ENCODE data around the gene CAPN5. TPM values are rescaled to one million over a fixed set of nuclear protein-coding genes. Genes with fewer than 3 reads are reported as not detected.

The CAPN5 gene
- total RNA-seq, 1 experiment from 2014 or later, result 0.26 TPM

DNA sequence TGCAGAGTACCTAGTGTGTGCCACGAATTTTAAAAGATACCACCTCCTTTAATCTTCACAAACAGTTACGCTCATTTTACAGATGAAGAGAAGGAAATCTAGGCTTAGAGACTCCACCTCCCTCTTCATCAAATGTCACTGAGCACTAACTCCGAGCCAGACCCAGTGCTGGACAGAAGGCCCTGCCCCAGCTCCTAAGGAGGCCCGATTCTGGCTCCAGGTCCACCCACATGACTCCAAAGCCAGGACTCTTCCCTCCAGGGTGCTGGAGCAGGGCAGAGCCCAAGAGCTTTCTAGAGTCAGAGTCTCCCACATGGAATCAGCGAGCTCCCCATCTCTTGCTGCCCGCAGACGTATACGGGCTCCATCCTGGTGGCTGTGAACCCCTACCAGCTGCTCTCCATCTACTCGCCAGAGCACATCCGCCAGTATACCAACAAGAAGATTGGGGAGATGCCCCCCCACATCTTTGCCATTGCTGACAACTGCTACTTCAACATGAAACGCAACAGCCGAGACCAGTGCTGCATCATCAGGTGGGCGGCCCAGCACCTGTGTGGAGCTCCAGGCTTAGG, 88.9 kb downstream of the CAPN5 start:
- TF ChIP-seq, protein P1, sequence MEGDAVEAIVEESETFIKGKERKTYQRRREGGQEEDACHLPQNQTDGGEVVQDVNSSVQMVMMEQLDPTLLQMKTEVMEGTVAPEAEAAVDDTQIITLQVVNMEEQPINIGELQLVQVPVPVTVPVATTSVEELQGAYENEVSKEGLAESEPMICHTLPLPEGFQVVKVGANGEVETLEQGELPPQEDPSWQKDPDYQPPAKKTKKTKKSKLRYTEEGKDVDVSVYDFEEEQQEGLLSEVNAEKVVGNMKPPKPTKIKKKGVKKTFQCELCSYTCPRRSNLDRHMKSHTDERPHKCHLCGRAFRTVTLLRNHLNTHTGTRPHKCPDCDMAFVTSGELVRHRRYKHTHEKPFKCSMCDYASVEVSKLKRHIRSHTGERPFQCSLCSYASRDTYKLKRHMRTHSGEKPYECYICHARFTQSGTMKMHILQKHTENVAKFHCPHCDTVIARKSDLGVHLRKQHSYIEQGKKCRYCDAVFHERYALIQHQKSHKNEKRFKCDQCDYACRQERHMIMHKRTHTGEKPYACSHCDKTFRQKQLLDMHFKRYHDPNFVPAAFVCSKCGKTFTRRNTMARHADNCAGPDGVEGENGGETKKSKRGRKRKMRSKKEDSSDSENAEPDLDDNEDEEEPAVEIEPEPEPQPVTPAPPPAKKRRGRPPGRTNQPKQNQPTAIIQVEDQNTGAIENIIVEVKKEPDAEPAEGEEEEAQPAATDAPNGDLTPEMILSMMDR (IDR thresholded peaks at IDR 0.05; ENCODE audit: unreplicated experiment), result no peak
- intact Hi-C loops (cut with micrococcal nuclease), result no loop called here
- POLR2A ChIA-PET, result interaction anchor here (0.8 kb wide), 1 partner anchor 32 kb away, joined by 3 read pairs; no protein-coding TSS in a partner anchor
- Mint-ChIP-seq H3K9me3 (ENCODE audit: unreplicated experiment) (no peaks in the 10 kb centered on the region), H3K36me3 (ENCODE audit: insufficient read depth, unreplicated experiment) (no peaks in the 10 kb centered on the region), H3K27ac (ENCODE audit: low read depth, unreplicated experiment) (no peak overlapping the region), H3K27me3 (ENCODE audit: insufficient read depth, unreplicated experiment) (peaks cover 32% of the 10 kb centered on the region), H3K4me3 (ENCODE audit: unreplicated experiment) (no peak overlapping the region), H3K4me1 (ENCODE audit: insufficient read depth, unreplicated experiment) (no peaks in the 10 kb centered on the region)
- no peak for DNase-seq (ENCODE audit: unreplicated experiment)
- no TSS peak for BruUV-seq (replicated peaks)
- CTCF ChIA-PET, result interaction anchor here (0.5 to 1.3 kb wide), 3 partner anchors 28 to 884 kb away, joined by 3 to 5 read pairs (median 4); partner anchors contain the start of gene MYO7A

DNA sequence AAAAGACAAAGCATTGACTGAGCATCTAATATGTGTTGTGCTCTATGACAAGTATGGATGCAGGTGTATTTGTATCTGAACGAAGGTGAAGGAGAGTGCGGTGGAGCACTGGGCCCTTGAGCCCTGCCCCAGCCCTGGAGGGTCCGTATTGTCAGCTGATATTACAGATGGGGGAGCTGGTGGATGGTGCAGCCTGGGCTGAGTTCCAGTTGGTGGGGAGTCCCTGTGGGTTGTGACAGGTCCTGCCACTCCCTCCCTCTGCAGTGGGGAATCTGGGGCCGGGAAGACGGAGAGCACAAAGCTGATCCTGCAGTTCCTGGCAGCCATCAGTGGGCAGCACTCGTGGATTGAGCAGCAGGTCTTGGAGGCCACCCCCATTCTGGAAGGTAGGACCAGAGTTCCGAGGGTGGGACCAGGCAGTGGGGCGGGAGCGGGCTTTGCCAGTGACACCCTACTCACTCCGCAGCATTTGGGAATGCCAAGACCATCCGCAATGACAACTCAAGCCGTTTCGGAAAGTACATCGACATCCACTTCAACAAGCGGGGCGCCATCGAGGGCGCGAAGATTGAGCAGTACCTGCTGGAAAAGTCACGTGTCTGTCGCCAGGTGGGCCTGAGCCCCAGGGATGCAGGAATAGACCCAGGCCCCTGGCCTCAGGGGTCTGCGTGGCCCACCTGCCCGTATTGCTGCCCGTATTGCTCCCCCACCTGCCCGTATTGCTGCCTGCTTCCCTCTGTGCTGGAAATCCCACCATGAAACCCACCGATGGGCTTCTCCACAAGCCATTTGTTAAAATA, 89.8 kb downstream of the CAPN5 start:
- Mint-ChIP-seq H3K27ac (ENCODE audit: low read depth, unreplicated experiment) (no peak overlapping the region), H3K4me1 (ENCODE audit: insufficient read depth, unreplicated experiment) (no peaks in the 10 kb centered on the region), H3K36me3 (ENCODE audit: insufficient read depth, unreplicated experiment) (no peaks in the 10 kb centered on the region), H3K9me3 (ENCODE audit: unreplicated experiment) (no peaks in the 10 kb centered on the region), H3K27me3 (ENCODE audit: insufficient read depth, unreplicated experiment) (peaks cover 41% of the 10 kb centered on the region), H3K4me3 (ENCODE audit: unreplicated experiment) (no peak overlapping the region)
- ChIA-PET POLR2A (interaction anchor here (0.8 kb wide), 1 partner anchor 32 kb away, joined by 3 read pairs; no protein-coding TSS in a partner anchor), CTCF (interaction anchor here (0.6 to 1.3 kb wide), 3 partner anchors 29 to 414 kb away, joined by 3 to 5 read pairs (median 4); partner anchors contain the start of gene MYO7A)
- no TSS peak for BruUV-seq (replicated peaks)
- TF ChIP-seq, protein P1 (IDR thresholded peaks at IDR 0.05; ENCODE audit: unreplicated experiment), result no peak
- intact Hi-C loops (cut with micrococcal nuclease), result no loop called here
- no peak for DNase-seq (ENCODE audit: unreplicated experiment)

DNA sequence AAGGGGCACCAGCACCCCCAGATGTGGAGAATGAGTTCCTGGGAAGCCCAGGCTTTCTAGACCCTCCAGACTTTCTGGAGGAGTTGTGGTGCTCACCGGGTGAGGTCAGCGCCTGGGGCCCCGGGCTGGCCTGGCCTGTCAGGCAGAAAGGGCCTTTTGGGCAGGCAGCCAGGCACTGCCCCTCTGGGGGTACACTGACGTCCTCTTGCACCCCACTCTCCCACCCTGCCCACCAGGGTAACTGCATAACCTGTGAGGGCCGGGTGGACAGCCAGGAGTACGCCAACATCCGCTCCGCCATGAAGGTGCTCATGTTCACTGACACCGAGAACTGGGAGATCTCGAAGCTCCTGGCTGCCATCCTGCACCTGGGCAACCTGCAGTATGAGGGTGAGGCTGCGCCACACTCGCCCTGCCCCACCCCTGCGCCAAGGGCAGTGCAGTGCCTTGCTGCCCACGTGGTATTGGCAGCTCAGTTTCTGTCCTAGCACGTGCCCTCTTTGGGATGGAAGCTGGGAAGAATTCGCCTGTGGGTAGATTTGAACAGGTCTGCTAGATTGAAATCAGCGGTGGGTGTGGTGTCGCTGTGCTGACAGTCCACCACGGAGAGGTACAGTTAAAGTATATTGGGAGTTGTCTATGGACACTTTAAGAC, 91.4 kb downstream of the CAPN5 start:
- intact Hi-C loops (cut with micrococcal nuclease), result no loop called here
- Mint-ChIP-seq H3K27me3 (ENCODE audit: insufficient read depth, unreplicated experiment) (peaks cover 32% of the 10 kb centered on the region), H3K9me3 (ENCODE audit: unreplicated experiment) (no peaks in the 10 kb centered on the region), H3K4me1 (ENCODE audit: insufficient read depth, unreplicated experiment) (no peaks in the 10 kb centered on the region), H3K36me3 (ENCODE audit: insufficient read depth, unreplicated experiment) (no peaks in the 10 kb centered on the region), H3K27ac (ENCODE audit: low read depth, unreplicated experiment) (no peak overlapping the region), H3K4me3 (ENCODE audit: unreplicated experiment) (no peak overlapping the region)
- CTCF ChIA-PET, result interaction anchor here (1.2 kb wide), 1 partner anchor 31 kb away, joined by 4 read pairs; the partner anchor contains the start of gene MYO7A
- POLR2A ChIA-PET, result no interaction called here
- TF ChIP-seq, protein P1 (IDR thresholded peaks at IDR 0.05; ENCODE audit: unreplicated experiment), result no peak
- no TSS peak for BruUV-seq (replicated peaks)
- DNase-seq (ENCODE audit: unreplicated experiment), result no peak
